ENCODE measurements around the gene RAET1E. TPM values are rescaled to one million over a fixed set of nuclear protein-coding genes. Genes with fewer than 3 reads are reported as not detected.
A peak's percentile ranks its signal among the peaks of the same experiment; 100 is the strongest.
"Not testable (repeated sequence)": the region's sequence is repeated elsewhere in the genome, so short reads cannot be mapped to it uniquely, and the experiment has no call there.

Gene RAET1E
- polyA plus RNA-seq, 4 donors: 0.13 TPM; not detected in 3

DNA sequence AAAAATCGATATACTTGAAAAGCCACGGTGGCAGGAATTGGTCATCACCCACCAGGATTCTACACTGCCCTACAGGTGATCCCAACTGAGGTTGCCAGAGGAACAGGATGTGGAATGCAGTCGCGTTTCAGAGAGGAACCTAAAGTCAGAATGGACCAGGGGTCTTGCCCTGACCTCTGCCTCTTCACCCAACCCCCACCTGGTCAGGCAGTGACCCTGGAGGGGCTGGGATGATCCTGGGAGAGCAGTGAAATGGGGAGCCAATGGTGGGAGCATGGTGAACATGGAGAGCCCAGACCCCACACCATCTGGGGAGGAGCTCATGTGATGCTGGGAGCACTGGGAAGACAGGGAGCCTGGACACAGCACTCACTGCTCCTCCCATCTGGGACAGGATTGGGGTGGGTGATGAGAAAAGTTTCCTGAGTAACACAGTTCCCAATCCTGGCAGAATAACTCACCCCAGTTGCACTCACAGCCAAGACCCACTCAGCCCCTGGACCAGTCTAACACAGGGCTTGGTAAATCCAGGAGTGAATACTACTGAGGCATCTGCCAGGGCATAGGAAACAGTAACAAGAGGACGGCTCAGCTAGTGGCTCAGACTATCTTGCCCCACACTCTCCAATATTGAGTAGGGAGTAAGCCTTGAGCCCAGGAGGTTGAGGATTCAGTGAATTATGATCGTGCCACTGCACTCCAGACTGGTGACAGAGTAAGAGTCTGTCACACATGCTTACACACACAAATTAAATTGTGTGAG lies 42.2 kb upstream of the RAET1E start:
- FAIRE-seq (no peak), DNase-seq (no peak)
- H3K36me3 ChIP-seq (ENCODE audit: control insufficient read depth in 3 of 3, insufficient read depth in 2 of 3, low read depth in 1 of 3, low read length in 3 of 3): no peaks in the 10 kb centered on the region
- no peaks in the 10 kb centered on the region for H3K9me3 ChIP-seq (ENCODE audit: control insufficient read depth in 2 of 2, insufficient read depth in 1 of 2, low read depth in 1 of 2, low read length in 1 of 2)
- WGBS, 3 donors: 17 to 23% (median 20%) methylated on average over 6 of the region's 6 CpGs
- H3K4me1 ChIP-seq (ENCODE audit: control insufficient read depth in 3 of 3, insufficient read depth in 2 of 3, low read depth in 1 of 3, low read length in 2 of 3): peaks cover 0 to 18% (median 11%) of the 10 kb centered on the region in 3 donors
- no peak overlapping the region for H3K4me3 ChIP-seq (ENCODE audit: low read depth in 1 of 3, low read length in 3 of 3)
- no peak overlapping the region for H3K27ac ChIP-seq (ENCODE audit: low read depth in 1 of 3, low read length in 2 of 3)
- peaks cover 0 to 83% (median 45%) of the 10 kb centered on the region in 3 donors for H3K27me3 ChIP-seq (ENCODE audit: control insufficient read depth in 3 of 3, insufficient read depth in 3 of 3, low read length in 3 of 3)

DNA sequence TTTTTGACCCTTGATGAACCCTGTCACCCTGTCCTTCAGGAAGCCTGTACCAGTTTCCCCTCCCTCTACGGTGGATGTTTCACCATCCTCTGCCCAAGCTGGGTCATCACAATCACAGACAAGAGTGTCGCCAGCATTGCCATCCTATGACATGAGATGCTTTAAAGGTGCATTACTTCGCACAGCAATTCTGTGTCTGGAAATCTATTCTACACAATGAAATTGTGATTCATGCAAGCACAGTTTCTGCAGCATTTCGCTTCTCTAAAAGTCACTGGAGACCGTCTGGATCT lies 41.4 kb upstream of the RAET1E start:
- no peak for FAIRE-seq

DNA sequence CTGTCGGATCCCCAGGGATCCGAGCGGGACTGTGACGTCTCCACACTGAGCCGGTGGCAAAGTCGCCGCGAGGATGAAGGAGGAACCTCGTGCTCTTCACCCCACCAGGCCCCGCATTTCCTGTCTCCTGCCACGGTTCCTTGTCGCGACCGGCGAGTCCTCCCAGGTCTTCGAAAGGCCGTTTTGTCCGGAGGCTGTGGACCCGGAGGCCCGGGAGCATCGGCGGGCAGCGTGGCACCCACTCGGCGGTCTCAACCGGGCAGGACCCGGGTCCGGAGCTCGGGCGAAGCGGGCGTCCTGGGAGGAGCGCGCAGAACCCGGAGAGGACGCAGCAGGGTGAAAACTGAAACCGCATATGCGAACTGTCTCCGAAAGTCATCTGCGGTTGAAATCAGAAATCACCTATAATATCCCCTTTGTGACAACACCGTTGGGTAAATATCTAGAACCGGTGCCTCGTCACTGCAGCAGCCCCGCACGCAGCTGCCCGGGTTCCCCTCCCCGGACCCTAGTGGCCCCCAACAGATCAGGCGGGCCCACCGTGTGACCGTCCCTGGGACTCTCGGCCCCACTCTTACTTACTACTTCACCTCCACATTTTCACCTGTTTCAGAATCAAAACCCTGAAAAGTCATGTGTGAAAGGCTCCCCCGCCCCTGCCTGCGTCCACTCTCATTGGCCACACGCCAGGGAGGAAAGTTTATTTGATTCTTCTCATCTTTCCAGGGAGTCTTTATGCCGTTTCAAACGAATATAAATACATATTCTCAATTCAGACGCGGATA lies 40.9 kb upstream of the RAET1E start:
- WGBS, 3 donors: 0 to 1% (median 1%) methylated on average over 49 to 58 of the region's 58 CpGs
- H3K4me3 ChIP-seq (ENCODE audit: low read depth in 1 of 3, low read length in 3 of 3): peak overlapping the region; percentile 19 to 44 (median 28)
- FAIRE-seq: no peak
- DNase-seq: peak; percentile 23 to 47
- H3K9me3 ChIP-seq (ENCODE audit: control insufficient read depth in 2 of 2, insufficient read depth in 1 of 2, low read depth in 1 of 2, low read length in 1 of 2): no peaks in the 10 kb centered on the region
- H3K27me3 ChIP-seq (ENCODE audit: control insufficient read depth in 3 of 3, insufficient read depth in 3 of 3, low read length in 3 of 3): peaks cover 0 to 90% (median 54%) of the 10 kb centered on the region in 3 donors
- no peaks in the 10 kb centered on the region for H3K36me3 ChIP-seq (ENCODE audit: control insufficient read depth in 3 of 3, insufficient read depth in 2 of 3, low read depth in 1 of 3, low read length in 3 of 3)
- no peak overlapping the region for H3K27ac ChIP-seq (ENCODE audit: low read depth in 1 of 3, low read length in 2 of 3)
- peaks cover 0 to 18% (median 11%) of the 10 kb centered on the region in 3 donors for H3K4me1 ChIP-seq (ENCODE audit: control insufficient read depth in 3 of 3, insufficient read depth in 2 of 3, low read depth in 1 of 3, low read length in 2 of 3)

More for the DNA sequence above, 41.4 kb upstream of the RAET1E start:
- 21 to 25% (median 24%) methylated on average over 5 of the region's 5 CpGs for WGBS, 3 donors
- H3K4me1 ChIP-seq (ENCODE audit: control insufficient read depth in 3 of 3, insufficient read depth in 2 of 3, low read depth in 1 of 3, low read length in 2 of 3): peaks cover 0 to 18% (median 11%) of the 10 kb centered on the region in 3 donors
- H3K27me3 ChIP-seq (ENCODE audit: control insufficient read depth in 3 of 3, insufficient read depth in 3 of 3, low read length in 3 of 3): peaks cover 0 to 91% (median 53%) of the 10 kb centered on the region in 3 donors
- H3K36me3 ChIP-seq (ENCODE audit: control insufficient read depth in 3 of 3, insufficient read depth in 2 of 3, low read depth in 1 of 3, low read length in 3 of 3): no peaks in the 10 kb centered on the region
- no peaks in the 10 kb centered on the region for H3K9me3 ChIP-seq (ENCODE audit: control insufficient read depth in 2 of 2, insufficient read depth in 1 of 2, low read depth in 1 of 2, low read length in 1 of 2)
- no peak overlapping the region for H3K4me3 ChIP-seq (ENCODE audit: low read depth in 1 of 3, low read length in 3 of 3)
- no peak for DNase-seq
- H3K27ac ChIP-seq (ENCODE audit: low read depth in 1 of 3, low read length in 2 of 3): no peak overlapping the region

DNA sequence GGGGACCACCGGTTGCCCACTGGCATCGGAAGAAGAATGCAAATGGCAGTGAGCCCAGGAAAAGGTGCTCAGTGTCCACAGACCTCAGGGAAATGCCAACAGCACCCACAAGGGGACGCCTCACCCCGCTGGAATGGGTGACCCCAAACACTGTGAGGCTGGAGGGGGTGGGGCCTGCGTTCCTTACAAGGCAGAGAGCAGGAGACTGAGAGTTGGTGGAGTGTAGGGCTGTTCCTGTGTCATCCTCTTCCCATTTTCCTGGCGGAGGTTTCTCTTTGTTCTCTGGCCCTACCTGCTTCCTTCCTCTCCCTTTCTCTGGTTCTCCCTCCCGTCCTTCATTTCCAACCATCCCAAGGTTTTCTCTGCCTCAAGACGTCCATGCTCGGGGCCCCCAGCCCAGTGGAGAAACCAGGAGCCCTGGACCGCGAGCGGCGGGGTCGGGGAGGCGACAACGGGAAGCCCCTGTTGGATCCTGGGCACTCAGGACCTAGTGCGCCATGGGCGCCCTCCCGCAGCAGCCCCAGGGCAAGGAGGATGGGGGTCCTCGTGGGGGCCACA lies 40.2 kb upstream of the RAET1E start:
- 3 to 4% (median 3%) methylated on average over 15 of the region's 20 CpGs for WGBS, 3 donors

DNA sequence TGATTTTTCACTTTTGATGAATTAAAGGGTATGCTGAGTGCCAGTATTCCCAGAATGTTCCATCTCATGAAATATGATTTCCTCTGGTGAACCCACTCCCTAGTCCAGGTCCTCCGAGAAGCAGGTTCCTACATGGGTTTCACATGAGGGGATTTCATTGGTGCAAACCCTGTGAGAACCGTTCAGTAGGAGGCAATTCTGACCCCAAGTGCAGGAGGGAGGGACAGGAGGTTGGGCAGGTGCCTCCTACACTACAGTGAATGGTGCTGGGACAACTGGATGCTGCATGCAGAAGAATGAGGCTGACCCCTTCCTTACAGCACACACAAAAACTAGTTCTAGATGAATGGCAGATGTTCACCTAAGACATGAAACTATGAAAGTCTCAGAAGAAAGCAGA lies 38.8 kb upstream of the RAET1E start:
- H3K4me1 ChIP-seq (ENCODE audit: control insufficient read depth in 3 of 3, insufficient read depth in 2 of 3, low read depth in 1 of 3, low read length in 2 of 3): peaks cover 0 to 12% (median 7%) of the 10 kb centered on the region in 3 donors
- 26 to 40% (median 34%) methylated on average over 2 of the region's 2 CpGs for WGBS, 3 donors
- H3K9me3 ChIP-seq (ENCODE audit: control insufficient read depth in 2 of 2, insufficient read depth in 1 of 2, low read depth in 1 of 2, low read length in 1 of 2): no peaks in the 10 kb centered on the region
- H3K27me3 ChIP-seq (ENCODE audit: control insufficient read depth in 3 of 3, insufficient read depth in 3 of 3, low read length in 3 of 3): peaks cover 0 to 79% (median 48%) of the 10 kb centered on the region in 3 donors
- no peak overlapping the region for H3K27ac ChIP-seq (ENCODE audit: low read depth in 1 of 3, low read length in 2 of 3)
- DNase-seq (no peak), FAIRE-seq (no peak)
- H3K4me3 ChIP-seq (ENCODE audit: low read depth in 1 of 3, low read length in 3 of 3): no peak overlapping the region
- no peaks in the 10 kb centered on the region for H3K36me3 ChIP-seq (ENCODE audit: control insufficient read depth in 3 of 3, insufficient read depth in 2 of 3, low read depth in 1 of 3, low read length in 3 of 3)

More for the DNA sequence above, 40.2 kb upstream of the RAET1E start:
- not testable (repeated sequence) for H3K36me3 ChIP-seq (ENCODE audit: control insufficient read depth in 3 of 3, insufficient read depth in 2 of 3, low read depth in 1 of 3, low read length in 3 of 3); DNase-seq; FAIRE-seq; H3K9me3 ChIP-seq (ENCODE audit: control insufficient read depth in 2 of 2, insufficient read depth in 1 of 2, low read depth in 1 of 2, low read length in 1 of 2); H3K27ac ChIP-seq (ENCODE audit: low read depth in 1 of 3, low read length in 2 of 3)
- peak overlapping the region; percentile 19 to 44 (median 28) for H3K4me3 ChIP-seq (ENCODE audit: low read depth in 1 of 3, low read length in 3 of 3)
- H3K4me1 ChIP-seq (ENCODE audit: control insufficient read depth in 3 of 3, insufficient read depth in 2 of 3, low read depth in 1 of 3, low read length in 2 of 3): peaks cover 0 to 18% (median 11%) of the 10 kb centered on the region in 3 donors
- peaks cover 0 to 90% (median 54%) of the 10 kb centered on the region in 3 donors for H3K27me3 ChIP-seq (ENCODE audit: control insufficient read depth in 3 of 3, insufficient read depth in 3 of 3, low read length in 3 of 3)

DNA sequence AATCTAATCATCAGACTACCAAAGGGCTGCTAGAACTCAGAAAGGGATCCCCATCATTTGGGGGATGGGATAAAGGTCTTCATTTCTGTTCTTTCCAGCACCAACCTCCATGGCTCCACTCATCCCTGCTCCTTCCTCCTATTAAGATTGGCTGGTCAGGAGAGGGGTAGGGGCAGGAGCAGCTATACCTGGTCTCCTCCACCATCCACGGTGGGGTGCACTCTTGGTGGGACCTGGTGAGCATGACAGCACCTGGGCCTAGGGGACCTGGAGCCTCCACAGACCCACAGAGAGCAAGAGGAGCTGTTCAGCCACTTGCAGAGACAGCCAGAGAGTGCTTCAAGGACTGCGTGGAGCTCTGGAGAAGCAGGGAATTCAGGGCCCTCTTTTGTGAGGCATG lies 37.8 kb upstream of the RAET1E start:
- Histone ChIP-seq H3K4me3 (ENCODE audit: low read depth in 1 of 3, low read length in 3 of 3) (no peak overlapping the region), H3K36me3 (ENCODE audit: control insufficient read depth in 3 of 3, insufficient read depth in 2 of 3, low read depth in 1 of 3, low read length in 3 of 3) (no peaks in the 10 kb centered on the region), H3K9me3 (ENCODE audit: control insufficient read depth in 2 of 2, insufficient read depth in 1 of 2, low read depth in 1 of 2, low read length in 1 of 2) (no peaks in the 10 kb centered on the region), H3K27me3 (ENCODE audit: control insufficient read depth in 3 of 3, insufficient read depth in 3 of 3, low read length in 3 of 3) (peaks cover 0 to 77% (median 50%) of the 10 kb centered on the region in 3 donors), H3K27ac (ENCODE audit: low read depth in 1 of 3, low read length in 2 of 3) (no peak overlapping the region), H3K4me1 (ENCODE audit: control insufficient read depth in 3 of 3, insufficient read depth in 2 of 3, low read depth in 1 of 3, low read length in 2 of 3) (peaks cover 0 to 7% (median 6%) of the 10 kb centered on the region in 3 donors)
- FAIRE-seq (no peak), DNase-seq (no peak)
- 39 to 46% (median 45%) methylated on average over 2 of the region's 2 CpGs for WGBS, 3 donors

DNA sequence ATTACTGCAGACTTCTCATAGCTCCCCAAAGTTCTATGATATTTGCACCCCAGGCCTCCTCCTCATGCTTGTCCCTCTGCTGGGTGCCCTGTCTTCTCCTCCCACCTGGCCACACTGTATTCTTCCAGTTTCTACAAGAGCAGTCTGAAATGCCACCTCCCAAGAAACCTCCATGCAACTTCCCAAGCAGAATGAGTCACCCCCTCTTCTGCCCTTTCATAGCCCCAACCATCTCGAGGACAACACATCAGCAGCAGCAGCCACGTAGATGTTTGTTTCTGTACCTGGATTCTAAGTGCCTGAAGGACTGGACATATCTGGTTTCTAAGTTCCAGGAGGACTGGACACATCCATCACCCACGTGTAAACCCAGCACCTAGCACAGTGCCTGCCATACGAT lies 37.3 kb upstream of the RAET1E start:
- Histone ChIP-seq H3K27me3 (ENCODE audit: control insufficient read depth in 3 of 3, insufficient read depth in 3 of 3, low read length in 3 of 3) (peaks cover 0 to 75% (median 46%) of the 10 kb centered on the region in 3 donors), H3K4me3 (ENCODE audit: low read depth in 1 of 3, low read length in 3 of 3) (no peak overlapping the region), H3K9me3 (ENCODE audit: control insufficient read depth in 2 of 2, insufficient read depth in 1 of 2, low read depth in 1 of 2, low read length in 1 of 2) (no peaks in the 10 kb centered on the region), H3K27ac (ENCODE audit: low read depth in 1 of 3, low read length in 2 of 3) (no peak overlapping the region), H3K4me1 (ENCODE audit: control insufficient read depth in 3 of 3, insufficient read depth in 2 of 3, low read depth in 1 of 3, low read length in 2 of 3) (peaks cover 0 to 7% (median 6%) of the 10 kb centered on the region in 3 donors), H3K36me3 (ENCODE audit: control insufficient read depth in 3 of 3, insufficient read depth in 2 of 3, low read depth in 1 of 3, low read length in 3 of 3) (no peaks in the 10 kb centered on the region)
- FAIRE-seq (no peak), DNase-seq (peak in 1 of 2 donors; percentile 20)
- WGBS, 3 donors: 33 to 53% (median 43%) methylated on average over 4 of the region's 4 CpGs

Data from small intestine (tissue), 7 donors.